HG03575 (cell line): ENCODE measurements around the gene GTPBP4.
"Not testable (repeated sequence)": the region's sequence is repeated elsewhere in the genome, so short reads cannot be mapped to it uniquely, and the experiment has no call there.

Experiments
- ATAC-seq: cut with Tn5 transposase; IDR thresholded peaks from one replicate; pipeline ENCODE4 v1.9.1; 2021; ENCODE audit not compliant: unreplicated experiment, insufficient number of reproducible peaks, low FRiP score; ENCODE audit errors: extremely low read depth

Gene GTPBP4

GRCh38 chr10:1011696-1012095, 23.5 kb downstream of the GTPBP4 start:
- ATAC-seq = no peak

GRCh38 chr10:1015688-1016087, 27.5 kb downstream of the GTPBP4 start:
- no peak for ATAC-seq

- no peak for ATAC-seq
These were observed 31.1 kb downstream of the GTPBP4 start for GRCh38 chr10:1019362-1019761.

GRCh38 chr10:1020460-1020859, 32.2 kb downstream of the GTPBP4 start:
- no peak for ATAC-seq

GRCh38 chr10:1020958-1021357, 32.7 kb downstream of the GTPBP4 start:
- no peak for ATAC-seq

GRCh38 chr10:1022413-1022812, 34.2 kb downstream of the GTPBP4 start:
- no peak for ATAC-seq

GRCh38 chr10:1024103-1024502, 35.9 kb downstream of the GTPBP4 start:
- no peak for ATAC-seq

GRCh38 chr10:1025683-1026082, 37.4 kb downstream of the GTPBP4 start, which contains the start of gene IDI2:
TSS of gene IDI2 (minus strand) at chr10:1025859. CDS start at chr10:1024723, 1,136 bp downstream.
- no peak for ATAC-seq

GRCh38 chr10:1026578-1026977, 38.3 kb downstream of the GTPBP4 start:
- no peak for ATAC-seq

- ATAC-seq = no peak
These were observed 41.6 kb downstream of the GTPBP4 start for GRCh38 chr10:1029838-1030237.

- ATAC-seq = no peak
These were observed 45.4 kb downstream of the GTPBP4 start for GRCh38 chr10:1033601-1034000.

- ATAC-seq = no peak
These were observed 46.5 kb downstream of the GTPBP4 start for GRCh38 chr10:1034758-1035157.

GRCh38 chr10:1035201-1035600, 47.0 kb downstream of the GTPBP4 start:
- no peak for ATAC-seq

GRCh38 chr10:1036341-1036791, 48.1 kb downstream of the GTPBP4 start:
- peak; percentile 45 for ATAC-seq

GRCh38 chr10:1037098-1037497, 48.9 kb downstream of the GTPBP4 start:
- no peak for ATAC-seq

- ATAC-seq = not testable (repeated sequence)
These were observed 50.5 kb downstream of the GTPBP4 start for GRCh38 chr10:1038769-1039168.

GRCh38 chr10:1040133-1040532, 51.9 kb downstream of the GTPBP4 start:
- ATAC-seq = no peak

- ATAC-seq = no peak
These were observed 53.3 kb downstream of the GTPBP4 start for GRCh38 chr10:1041514-1041913.

GRCh38 chr10:1043532-1043995, 55.3 kb downstream of the GTPBP4 start:
- peak; percentile 34 for ATAC-seq

- no peak for ATAC-seq
These were observed 55.9 kb downstream of the GTPBP4 start for GRCh38 chr10:1044146-1044545.

- no peak for ATAC-seq
These were observed 56.7 kb downstream of the GTPBP4 start for GRCh38 chr10:1044964-1045363.
